PC-3 (cell line): ENCODE data around the gene FANCC. TPM values are rescaled to one million over a fixed set of nuclear protein-coding genes. Genes with fewer than 3 reads are reported as not detected.

Experiments used
- ATAC-seq: fragments of 200-7000 bp; cut with Tn5 transposase; 2 replicates; pipeline ENCODE4 v1.9.1; 2020; ENCODE audit warnings: mild to moderate bottlenecking, moderate library complexity
- BruUV-seq: library from RNA; stranded (reverse); fragments of 400-500 nt; replicated peaks from 2 replicates; lab custom pipeline; 2021; lab: Mats Ljungman, UMichigan
- CTCF ChIA-PET: fragments of 300-600 bp; sonication (Branson Sonifier 250); formaldehyde crosslinking; loops from one replicate; lab custom pipeline; 2022; ENCODE audit warnings: antibody characterized with exemption; lab: Charles Lee
- POLR2A ChIA-PET: fragments of 300-600 bp; sonication (Branson Sonifier 250); formaldehyde crosslinking; loops from one replicate; lab custom pipeline; 2022; ENCODE audit warnings: antibody characterized with exemption; ENCODE audit not compliant: unreplicated experiment; lab: Charles Lee
- DNase-seq: peaks from one replicate; pipeline ENCODE4 v3.0.0-alpha.2; 2015
- H2AFZ ChIP-seq: fragments of 300-600 bp; sonication (generic); 2 replicates; pipeline ENCODE4 v1.6.0; 2016; ENCODE audit warnings: antibody characterized with exemption, low read length
- H3F3A ChIP-seq: fragments of 300-600 bp; sonication (generic); one replicate; pipeline ENCODE4 v1.6.0; 2017; ENCODE audit warnings: antibody characterized with exemption, low read length, control low read depth, mild to moderate bottlenecking; ENCODE audit not compliant: unreplicated experiment
- H3K27ac ChIP-seq: fragments of 300-600 bp; sonication (generic); 2 replicates; pipeline ENCODE4 v1.5.1; 2016; ENCODE audit warnings: mild to moderate bottlenecking, low read length
- H3K27me3 ChIP-seq: fragments of 300-600 bp; sonication (generic); 2 replicates; pipeline ENCODE4 v1.6.1; 2016; ENCODE audit warnings: low read length, mixed read lengths
- H3K36me3 ChIP-seq: fragments of 300-600 bp; sonication (generic); 2 replicates; pipeline ENCODE4 v1.6.1; 2016; ENCODE audit warnings: low read depth, mixed run types, low read length, mixed read lengths
- H3K4me1 ChIP-seq: fragments of 300-600 bp; sonication (generic); 2 replicates; pipeline ENCODE4 v1.5.1; 2016; ENCODE audit warnings: low read length; ENCODE audit not compliant: insufficient read depth
- H3K4me2 ChIP-seq: fragments of 300-600 bp; sonication (generic); 2 replicates; pipeline ENCODE4 v1.6.0; 2016; ENCODE audit warnings: low read length
- H3K4me3 ChIP-seq: fragments of 300-600 bp; sonication (generic); 2 replicates; pipeline ENCODE4 v1.5.1; 2016; ENCODE audit warnings: mild to moderate bottlenecking, low read length, mixed read lengths
- H3K79me2 ChIP-seq: fragments of 300-600 bp; sonication (generic); 2 replicates; pipeline ENCODE4 v1.6.1; 2017; ENCODE audit warnings: low read length, mixed read lengths
- H3K9ac ChIP-seq: fragments of 300-600 bp; sonication (generic); 2 replicates; pipeline ENCODE4 v1.6.0; 2016; ENCODE audit warnings: mild to moderate bottlenecking, low read length
- H3K9me2 ChIP-seq: fragments of 300-600 bp; sonication (generic); replicated peaks from 2 replicates; pipeline ENCODE4 v1.6.1; 2016; ENCODE audit warnings: mixed run types, low read length, mixed read lengths
- H3K9me3 ChIP-seq: fragments of 300-600 bp; sonication (generic); 2 replicates; pipeline ENCODE4 v1.6.1; 2016; ENCODE audit warnings: low read length, mixed read lengths
- H4K20me1 ChIP-seq: fragments of 300-600 bp; sonication (generic); 2 replicates; pipeline ENCODE4 v1.6.1; 2016; ENCODE audit warnings: low read length, mixed read lengths
- EZH2 ChIP-seq: fragments of 300-600 bp; sonication (generic); IDR thresholded peaks from one replicate; pipeline ENCODE4 v1.6.1; 2017; ENCODE audit warnings: antibody characterized with exemption, mild to moderate bottlenecking, low read length; ENCODE audit not compliant: unreplicated experiment
- EZH2phosphoT487 ChIP-seq: fragments of 300-600 bp; sonication (generic); IDR thresholded peaks from 2 replicates; pipeline ENCODE4 v1.6.1; 2018; ENCODE audit warnings: mild to moderate bottlenecking, antibody characterized with exemption, low read length, borderline replicate concordance
- intact Hi-C: fragments of 100-400 bp; cut with micrococcal nuclease; formaldehyde crosslinking; loops from 2 replicates; pipeline ENCODE4 v1.9.0; 2023
- total RNA-seq: library from RNA; depleted of rRNA; stranded (reverse); fragments of >200 nt; gene quantifications from 2 replicates; pipeline ENCODE4 v1.2.3, GENCODE V29; 2014
- TF ChIP-seq, protein P1 (sequence below): fragments of 300-600 bp; sonication (generic); conservative IDR thresholded peaks from 2 replicates; pipeline ENCODE4 v1.5.1; 2017; ENCODE audit warnings: antibody characterized with exemption, low read depth, mild to moderate bottlenecking, low read length

FANCC gene
- total RNA-seq, 1 experiment from 2014 or later = 6.9 TPM

- H3K9ac ChIP-seq = no peak overlapping the region
- POLR2A ChIA-PET = no interaction called here
- 0 out of 2 replicates have a peak overlapping the region, but pooled peaks have one; percentile 58 for H2AFZ ChIP-seq
- CTCF ChIA-PET = interaction anchor here (0.5 to 0.9 kb wide), 3 partner anchors 348 to 349 kb away, joined by 3 to 4 read pairs (median 3); no protein-coding TSS in a partner anchor
- no peaks in the 10 kb centered on the region for H3K36me3 ChIP-seq
- H3K9me2 ChIP-seq = no peaks in the 10 kb centered on the region
- H3K27ac ChIP-seq = no peak overlapping the region
- H3K4me1 ChIP-seq = no peaks in the 10 kb centered on the region
- H3K79me2 ChIP-seq = no peaks in the 10 kb centered on the region
- TF ChIP-seq EZH2phosphoT487 = no peak
- TF ChIP-seq, protein P1, sequence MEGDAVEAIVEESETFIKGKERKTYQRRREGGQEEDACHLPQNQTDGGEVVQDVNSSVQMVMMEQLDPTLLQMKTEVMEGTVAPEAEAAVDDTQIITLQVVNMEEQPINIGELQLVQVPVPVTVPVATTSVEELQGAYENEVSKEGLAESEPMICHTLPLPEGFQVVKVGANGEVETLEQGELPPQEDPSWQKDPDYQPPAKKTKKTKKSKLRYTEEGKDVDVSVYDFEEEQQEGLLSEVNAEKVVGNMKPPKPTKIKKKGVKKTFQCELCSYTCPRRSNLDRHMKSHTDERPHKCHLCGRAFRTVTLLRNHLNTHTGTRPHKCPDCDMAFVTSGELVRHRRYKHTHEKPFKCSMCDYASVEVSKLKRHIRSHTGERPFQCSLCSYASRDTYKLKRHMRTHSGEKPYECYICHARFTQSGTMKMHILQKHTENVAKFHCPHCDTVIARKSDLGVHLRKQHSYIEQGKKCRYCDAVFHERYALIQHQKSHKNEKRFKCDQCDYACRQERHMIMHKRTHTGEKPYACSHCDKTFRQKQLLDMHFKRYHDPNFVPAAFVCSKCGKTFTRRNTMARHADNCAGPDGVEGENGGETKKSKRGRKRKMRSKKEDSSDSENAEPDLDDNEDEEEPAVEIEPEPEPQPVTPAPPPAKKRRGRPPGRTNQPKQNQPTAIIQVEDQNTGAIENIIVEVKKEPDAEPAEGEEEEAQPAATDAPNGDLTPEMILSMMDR = peak; percentile 78
- no peak for TF ChIP-seq EZH2
- no peak overlapping the region for H3K4me2 ChIP-seq
- intact Hi-C loops = loop anchor here (1.0 to 2.0 kb wide), 2 partner anchors 450 to 576 kb away; partner anchors contain the start of gene PCAT7
- H3K27me3 ChIP-seq = no peaks in the 10 kb centered on the region
- H4K20me1 ChIP-seq = no peaks in the 10 kb centered on the region
- H3F3A ChIP-seq = no peaks in the 10 kb centered on the region
- peak; percentile 67 for DNase-seq
- no peak overlapping the region for H3K4me3 ChIP-seq
- no TSS peak for BruUV-seq
- ATAC-seq = peak; percentile 78
- H3K9me3 ChIP-seq = no peaks in the 10 kb centered on the region
Observed at GRCh38 chr9:95131023-95131943, 186.2 kb downstream of the FANCC start.

DNA sequence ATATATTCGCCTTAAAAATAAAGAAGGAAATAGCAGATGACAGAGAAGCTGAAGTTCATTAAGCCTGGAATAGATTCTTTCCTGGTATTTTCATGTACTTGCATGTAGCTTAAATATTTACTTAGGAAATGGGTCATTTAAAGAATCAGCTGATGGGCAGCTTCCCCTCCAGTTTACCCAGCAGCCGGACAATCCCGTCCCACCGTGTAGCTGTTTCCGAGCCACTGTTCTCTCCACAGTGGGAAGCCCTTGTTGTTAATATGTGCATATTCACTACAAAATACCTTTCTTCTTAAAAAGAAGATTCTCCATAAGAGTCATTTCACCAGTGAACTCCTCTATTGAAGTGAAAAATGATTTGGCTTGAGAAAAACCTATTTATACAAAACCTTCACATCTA is 187.0 kb downstream of the FANCC start:
- intact Hi-C loops = loop anchor here (2.0 kb wide), 1 partner anchor 576 kb away; the partner anchor contains the start of gene PCAT7
- no peak overlapping the region for H3K4me3 ChIP-seq
- H3K9me2 ChIP-seq = no peaks in the 10 kb centered on the region
- no TSS peak for BruUV-seq
- H3K27me3 ChIP-seq = no peaks in the 10 kb centered on the region
- H3K4me1 ChIP-seq = no peaks in the 10 kb centered on the region
- H3K9me3 ChIP-seq = no peaks in the 10 kb centered on the region
- no peak overlapping the region for H3K4me2 ChIP-seq
- DNase-seq (no peak), ATAC-seq (no peak)
- ChIA-PET CTCF (interaction anchor here (0.5 to 1.1 kb wide), 3 partner anchors 38 to 348 kb away, joined by 3 to 5 read pairs (median 3); no protein-coding TSS in a partner anchor), POLR2A (interaction anchor here (0.6 kb wide), 1 partner anchor 347 kb away, joined by 6 read pairs; no protein-coding TSS in a partner anchor)
- H3K36me3 ChIP-seq = no peaks in the 10 kb centered on the region
- H3K9ac ChIP-seq = no peak overlapping the region
- H3F3A ChIP-seq = no peaks in the 10 kb centered on the region
- H2AFZ ChIP-seq = no peak overlapping the region
- TF ChIP-seq, protein P1 = no peak
- TF ChIP-seq EZH2phosphoT487 = no peak
- TF ChIP-seq EZH2 = no peak
- H3K27ac ChIP-seq = no peak overlapping the region
- H3K79me2 ChIP-seq = no peaks in the 10 kb centered on the region
- H4K20me1 ChIP-seq = no peaks in the 10 kb centered on the region
